ENCODE measurements around the gene PLEKHA3.

Gene PLEKHA3

DNA sequence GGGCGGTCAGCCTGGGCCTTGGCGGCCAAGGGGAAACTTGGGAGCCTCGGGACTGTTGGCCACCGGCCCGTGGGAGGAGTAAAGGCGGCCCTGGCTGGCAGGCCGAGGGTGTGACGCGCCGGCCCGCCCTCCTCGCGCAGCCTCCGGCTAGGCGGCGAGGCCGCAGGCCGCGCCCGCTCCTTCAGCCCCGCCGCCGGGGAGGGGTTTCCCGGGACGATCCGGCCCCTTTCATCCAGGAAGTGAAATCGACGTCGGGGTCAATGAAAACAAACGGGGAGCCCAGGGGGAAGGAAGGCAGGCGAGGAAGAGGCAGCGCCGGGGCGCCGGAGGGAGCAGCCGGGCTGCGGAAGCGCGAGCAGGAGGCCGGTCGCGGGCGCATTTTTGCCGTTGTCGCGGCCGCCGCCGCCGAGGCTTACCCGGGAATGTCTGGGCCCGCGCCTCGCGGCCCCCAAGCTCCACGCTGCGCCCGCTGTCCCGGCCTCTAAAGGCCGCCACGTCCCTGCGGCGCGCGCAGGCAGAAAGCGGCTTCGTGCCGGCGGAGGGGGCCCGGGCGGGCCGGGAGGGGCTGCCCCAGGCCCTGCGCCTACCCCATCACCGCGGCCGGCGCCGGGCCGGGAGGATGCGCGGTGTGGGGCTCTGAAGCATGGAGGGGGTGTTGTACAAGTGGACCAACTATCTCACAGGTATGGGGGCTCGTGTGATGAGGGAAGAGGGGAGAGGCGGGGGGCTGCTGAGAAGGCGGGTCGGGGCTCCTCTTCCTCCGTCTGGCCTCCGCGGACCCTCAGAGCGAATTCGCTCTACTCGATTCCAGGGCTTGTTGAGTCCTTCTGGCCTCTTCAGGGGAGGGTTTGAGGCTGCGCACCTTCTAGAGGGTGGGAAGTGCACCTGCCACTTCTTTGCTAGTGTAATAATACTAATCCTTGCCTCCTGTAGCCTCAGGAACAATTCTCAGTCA, at the start of gene PLEKHA3:
TSS of gene PLEKHA3 (plus strand) at position 231 of the 955 bp plus-strand sequence. CDS start at position 644, 413 bp downstream.
- TF ChIP-seq, protein P1, sequence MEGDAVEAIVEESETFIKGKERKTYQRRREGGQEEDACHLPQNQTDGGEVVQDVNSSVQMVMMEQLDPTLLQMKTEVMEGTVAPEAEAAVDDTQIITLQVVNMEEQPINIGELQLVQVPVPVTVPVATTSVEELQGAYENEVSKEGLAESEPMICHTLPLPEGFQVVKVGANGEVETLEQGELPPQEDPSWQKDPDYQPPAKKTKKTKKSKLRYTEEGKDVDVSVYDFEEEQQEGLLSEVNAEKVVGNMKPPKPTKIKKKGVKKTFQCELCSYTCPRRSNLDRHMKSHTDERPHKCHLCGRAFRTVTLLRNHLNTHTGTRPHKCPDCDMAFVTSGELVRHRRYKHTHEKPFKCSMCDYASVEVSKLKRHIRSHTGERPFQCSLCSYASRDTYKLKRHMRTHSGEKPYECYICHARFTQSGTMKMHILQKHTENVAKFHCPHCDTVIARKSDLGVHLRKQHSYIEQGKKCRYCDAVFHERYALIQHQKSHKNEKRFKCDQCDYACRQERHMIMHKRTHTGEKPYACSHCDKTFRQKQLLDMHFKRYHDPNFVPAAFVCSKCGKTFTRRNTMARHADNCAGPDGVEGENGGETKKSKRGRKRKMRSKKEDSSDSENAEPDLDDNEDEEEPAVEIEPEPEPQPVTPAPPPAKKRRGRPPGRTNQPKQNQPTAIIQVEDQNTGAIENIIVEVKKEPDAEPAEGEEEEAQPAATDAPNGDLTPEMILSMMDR (IDR thresholded peaks at IDR 0.05; ENCODE audit: borderline replicate concordance, control extremely low read depth, extremely low read depth, insufficient read depth, missing control alignments), result no peak
- in situ Hi-C loops (cut with MboI; ENCODE audit: low sequenced_read_pairs, unreplicated experiment), result no loop called here
- peak; percentile 91 for DNase-seq (ENCODE audit: low spot score)

DNA sequence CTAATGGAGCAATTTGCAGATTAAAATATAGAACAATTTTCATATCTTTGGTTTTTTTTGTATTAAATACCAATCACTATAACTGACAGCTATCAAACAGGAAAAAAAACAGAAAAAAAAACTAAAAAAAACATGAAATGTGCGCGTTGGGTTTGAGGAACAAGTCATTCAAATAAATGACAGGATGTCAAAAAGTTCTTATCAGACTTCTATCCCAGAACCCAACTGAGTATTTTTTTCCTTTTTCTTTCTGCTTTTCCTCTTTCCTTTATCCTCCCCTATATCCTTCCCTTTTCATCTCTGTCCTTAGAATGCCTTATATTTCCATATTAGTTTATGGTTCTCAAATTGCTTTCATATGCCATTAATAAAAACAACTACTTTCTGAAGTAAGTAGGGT, 43.6 kb upstream of the PLEKHA3 start:
- no peak for DNase-seq (ENCODE audit: low spot score)
- in situ Hi-C loops (cut with MboI; ENCODE audit: low sequenced_read_pairs, unreplicated experiment), result no loop called here
- TF ChIP-seq, protein P1 (IDR thresholded peaks at IDR 0.05; ENCODE audit: borderline replicate concordance, control extremely low read depth, extremely low read depth, insufficient read depth, missing control alignments), result no peak

DNA sequence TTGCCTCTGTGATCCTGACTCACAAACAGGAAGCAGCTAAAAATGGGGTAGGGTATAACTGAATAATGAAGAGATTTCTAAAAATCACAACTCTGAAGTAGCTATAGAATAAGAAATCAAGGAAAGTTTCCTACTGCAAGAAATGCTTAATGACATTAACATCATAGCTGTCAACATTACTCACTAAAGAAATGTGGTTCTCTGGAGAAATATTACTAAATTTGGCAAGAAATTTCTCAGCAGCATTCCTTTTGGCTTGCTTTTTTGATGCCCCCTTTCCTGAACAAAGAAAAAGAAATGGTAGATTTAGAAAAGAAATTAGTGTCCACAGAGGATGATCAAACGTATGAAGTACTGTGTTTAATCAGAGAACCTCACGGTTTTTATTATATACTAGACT, 38.8 kb upstream of the PLEKHA3 start:
- TF ChIP-seq, protein P1 (IDR thresholded peaks at IDR 0.05; ENCODE audit: borderline replicate concordance, control extremely low read depth, extremely low read depth, insufficient read depth, missing control alignments), result no peak
- no peak for DNase-seq (ENCODE audit: low spot score)
- in situ Hi-C loops (cut with MboI; ENCODE audit: low sequenced_read_pairs, unreplicated experiment), result no loop called here

DNA sequence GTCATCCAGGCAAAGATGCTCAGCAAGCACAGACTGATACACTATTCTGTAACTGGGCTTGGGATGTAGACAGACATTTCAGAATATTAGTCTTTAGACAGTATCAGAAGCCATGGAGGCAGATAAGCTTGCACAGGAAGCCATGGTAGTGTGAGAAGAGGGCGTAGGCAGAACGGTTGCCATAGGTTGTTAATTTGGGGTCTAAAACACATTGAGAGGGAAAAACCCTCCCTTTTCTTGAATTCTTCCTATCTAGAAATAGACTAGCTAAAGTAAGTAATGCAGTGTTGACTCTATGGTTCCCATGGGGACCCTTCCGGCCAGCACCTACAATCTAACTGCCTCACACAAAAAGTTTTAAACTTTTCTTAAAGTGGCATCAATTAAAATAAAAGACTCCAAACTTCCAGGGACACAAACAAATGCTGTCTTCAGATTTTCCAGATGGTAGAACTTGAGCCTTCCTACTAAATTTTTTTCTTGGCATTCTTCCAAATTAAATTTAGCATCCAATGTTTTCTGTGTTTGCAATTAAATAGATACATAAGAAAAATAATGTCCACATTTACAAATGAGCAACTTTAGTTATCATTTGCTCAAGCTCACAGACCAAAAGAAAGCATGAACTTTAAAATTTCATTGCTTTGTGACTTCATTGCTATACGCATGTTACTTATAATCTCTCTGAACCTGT, 31.1 kb upstream of the PLEKHA3 start:
- in situ Hi-C loops (cut with MboI; ENCODE audit: low sequenced_read_pairs, unreplicated experiment), result no loop called here
- peak; percentile 62 for DNase-seq (ENCODE audit: low spot score)
- TF ChIP-seq, protein P1 (IDR thresholded peaks at IDR 0.05; ENCODE audit: borderline replicate concordance, control extremely low read depth, extremely low read depth, insufficient read depth, missing control alignments), result no peak

DNA sequence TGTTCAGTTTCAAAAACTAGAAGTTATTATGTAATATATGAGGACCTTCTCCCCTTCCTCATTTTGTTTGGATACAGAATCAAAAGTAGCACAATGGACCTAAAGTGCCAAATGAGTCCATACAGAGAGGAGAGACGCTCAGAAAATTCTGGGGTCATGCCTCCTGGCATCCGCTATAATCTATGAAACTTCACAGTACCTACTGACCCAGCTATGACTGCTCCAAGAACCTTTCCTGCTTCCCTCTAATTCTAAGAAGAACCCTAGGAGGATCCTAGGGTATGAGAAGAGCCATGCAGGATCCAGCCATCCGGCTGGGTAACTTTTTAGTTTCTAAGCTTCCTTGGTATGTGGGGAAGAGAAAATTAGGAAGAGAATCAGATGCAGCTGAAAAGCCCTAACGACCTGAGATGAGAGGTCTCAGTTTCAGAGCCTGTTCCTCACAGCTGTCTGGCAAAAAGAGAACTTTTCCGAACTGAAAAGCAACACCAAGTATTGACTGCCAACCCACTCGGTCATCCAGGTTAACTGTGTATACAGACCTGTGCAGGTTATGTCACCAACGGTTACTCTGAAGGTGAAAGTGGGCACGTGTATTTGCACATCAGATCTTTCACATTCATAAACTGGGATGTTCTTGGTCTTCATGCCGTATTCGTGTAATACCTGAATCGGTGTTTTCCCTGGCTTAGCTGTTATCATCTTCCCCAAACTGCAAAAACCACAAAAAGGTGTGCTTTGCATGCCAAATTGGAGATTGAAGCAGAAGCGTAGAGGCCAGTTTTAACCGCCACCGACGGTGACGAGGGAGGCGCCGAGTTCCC, 30.3 kb upstream of the PLEKHA3 start:
- in situ Hi-C loops (cut with MboI; ENCODE audit: low sequenced_read_pairs, unreplicated experiment), result no loop called here

More for the DNA sequence above, 30.3 kb upstream of the PLEKHA3 start:
- DNase-seq (ENCODE audit: low spot score), result peak; percentile 25
- TF ChIP-seq, protein P1 (IDR thresholded peaks at IDR 0.05; ENCODE audit: borderline replicate concordance, control extremely low read depth, extremely low read depth, insufficient read depth, missing control alignments), result no peak

Data from GM13976 (cell line).